Measurements from ENCODE around the gene LSAMP.

GRCh38 chr3:116405231-116405630, 40.1 kb downstream of the LSAMP start:
- TF ChIP-seq RFX5 (IDR thresholded peaks at IDR 0.05; ENCODE audit: low read depth, low read length) (no peak), RAD21 (IDR thresholded peaks at IDR 0.05; ENCODE audit: low read length) (no peak), CTCF (conservative IDR thresholded peaks at IDR 0.05; ENCODE audit: low read depth, low read length) (no peak), POLR2A (IDR thresholded peaks at IDR 0.05; ENCODE audit: low read depth, low read length) (no peak), MAFK (IDR thresholded peaks at IDR 0.05; ENCODE audit: low read depth, low read length) (no peak), NFE2L2 (IDR thresholded peaks at IDR 0.05; ENCODE audit: low read depth, low read length) (no peak), CEBPB (IDR thresholded peaks at IDR 0.05; ENCODE audit: low read depth, low read length) (no peak), SMC3 (IDR thresholded peaks at IDR 0.05; ENCODE audit: low read depth, low read length) (no peak), USF2 (IDR thresholded peaks at IDR 0.05; ENCODE audit: low read depth, low read length) (no peak)
